Astrocyte (in vitro differentiated cells and primary cell): ENCODE measurements around the gene DUOXA1. TPM values are rescaled to one million over a fixed set of nuclear protein-coding genes. Genes with fewer than 3 reads are reported as not detected.
A peak's percentile ranks its signal among the peaks of the same experiment; 100 is the strongest.

Source experiments
- DNase-seq: peaks from one replicate; pipeline ENCODE4 v3.0.0-alpha.2; 2010; ENCODE audit warnings: low read depth
- FAIRE-seq: peaks from 2 replicates; lab custom pipeline; 2011; peaks lifted over from hg19 to GRCh38; lab: Jason Lieb, UNC
- H2AFZ ChIP-seq: 2 replicates; pipeline ENCODE4 v1.6.0; 2012; ENCODE audit warnings: low read depth, low read length, inconsistent platforms
- H3K27ac ChIP-seq: 2 replicates; pipeline ENCODE4 v1.5.1; 2011; ENCODE audit warnings: low read depth, low read length, inconsistent platforms
- H3K27me3 ChIP-seq: 2 replicates; pipeline ENCODE4 v1.6.0; 2011; ENCODE audit warnings: low read length, inconsistent platforms; ENCODE audit not compliant: insufficient read depth
- H3K36me3 ChIP-seq: 2 replicates; pipeline ENCODE4 v1.5.1; 2011; ENCODE audit warnings: low read length, inconsistent platforms; ENCODE audit not compliant: insufficient read depth
- H3K4me1 ChIP-seq: 2 replicates; pipeline ENCODE4 v1.5.1; 2011; ENCODE audit warnings: low read length, inconsistent platforms; ENCODE audit not compliant: insufficient read depth
- H3K4me2 ChIP-seq: 2 replicates; pipeline ENCODE4 v1.6.0; 2012; ENCODE audit warnings: low read length, inconsistent platforms
- H3K4me3 ChIP-seq: 2 replicates; pipeline ENCODE4 v1.5.1; 2011; ENCODE audit warnings: low read depth, mild to moderate bottlenecking, low read length, inconsistent platforms; ENCODE audit not compliant: insufficient read depth
- H3K79me2 ChIP-seq: 2 replicates; pipeline ENCODE4 v1.6.0; 2012; ENCODE audit warnings: mild to moderate bottlenecking, low read length, inconsistent platforms; ENCODE audit not compliant: insufficient read depth
- H3K9ac ChIP-seq: 2 replicates; pipeline ENCODE4 v1.6.0; 2012; ENCODE audit warnings: mild to moderate bottlenecking, low read length, inconsistent platforms
- H3K9me3 ChIP-seq: 2 replicates; pipeline ENCODE4 v1.5.1; 2012; ENCODE audit warnings: low read depth, mild to moderate bottlenecking, low read length, inconsistent platforms; ENCODE audit not compliant: insufficient read depth
- H4K20me1 ChIP-seq: 2 replicates; pipeline ENCODE4 v1.6.0; 2012; ENCODE audit warnings: low read length, inconsistent platforms; ENCODE audit not compliant: insufficient read depth
- H3K27ac Mint-ChIP-seq: one replicate; pipeline ENCODE4 v1.8.0; 2021; ENCODE audit warnings: mild to moderate bottlenecking, mixed read lengths; ENCODE audit not compliant: unreplicated experiment
- H3K27me3 Mint-ChIP-seq: one replicate; pipeline ENCODE4 v1.8.0; 2021; ENCODE audit warnings: low read depth, mixed read lengths; ENCODE audit not compliant: unreplicated experiment
- H3K36me3 Mint-ChIP-seq: one replicate; pipeline ENCODE4 v1.8.0; 2021; ENCODE audit warnings: low read depth, mixed read lengths; ENCODE audit not compliant: unreplicated experiment
- H3K4me1 Mint-ChIP-seq: one replicate; pipeline ENCODE4 v1.8.0; 2021; ENCODE audit warnings: low read depth, mixed read lengths; ENCODE audit not compliant: unreplicated experiment
- H3K4me3 Mint-ChIP-seq: one replicate; pipeline ENCODE4 v1.8.0; 2021; ENCODE audit warnings: mild to moderate bottlenecking, moderate library complexity, mixed read lengths; ENCODE audit not compliant: unreplicated experiment
- H3K9me3 Mint-ChIP-seq: one replicate; pipeline ENCODE4 v1.8.0; 2021; ENCODE audit warnings: mild to moderate bottlenecking, mixed read lengths; ENCODE audit not compliant: unreplicated experiment
- EZH2 ChIP-seq: IDR thresholded peaks from 2 replicates; pipeline ENCODE4 v1.6.1; 2012; ENCODE audit warnings: mild to moderate bottlenecking, low read length, inconsistent platforms; ENCODE audit not compliant: insufficient read depth
- total RNA-seq: library from RNA; stranded (reverse); gene quantifications from 2 replicates; pipeline ENCODE4 v1.2.1, GENCODE V29; 2021
- TF ChIP-seq, protein P1 (sequence below): IDR thresholded peaks from 2 replicates; pipeline ENCODE4 v1.5.1; 2011; ENCODE audit warnings: low read depth, mild to moderate bottlenecking, inconsistent platforms, low read length, moderate library complexity; ENCODE audit not compliant: insufficient read depth

Gene DUOXA1
- total RNA-seq, 1 donor from 2014 or later: 0.66 TPM

GRCh38 chr15:45088801-45089711 lies 40.6 kb downstream of the DUOXA1 start:
- Histone ChIP-seq H2AFZ (no peak overlapping the region), H3K4me3 (no peak overlapping the region), H3K9me3 (peaks cover 3% of the 10 kb centered on the region), H3K27me3 (peaks cover 28% of the 10 kb centered on the region), H3K27ac (no peak overlapping the region), H3K36me3 (no peaks in the 10 kb centered on the region), H4K20me1 (no peaks in the 10 kb centered on the region), H3K79me2 (no peaks in the 10 kb centered on the region), H3K4me1 (no peaks in the 10 kb centered on the region), H3K4me2 (no peak overlapping the region), H3K9ac (no peak overlapping the region)
- H3K27me3 Mint-ChIP-seq: peaks cover 12% of the 10 kb centered on the region
- TF ChIP-seq EZH2: no peak
- TF ChIP-seq, protein P1, sequence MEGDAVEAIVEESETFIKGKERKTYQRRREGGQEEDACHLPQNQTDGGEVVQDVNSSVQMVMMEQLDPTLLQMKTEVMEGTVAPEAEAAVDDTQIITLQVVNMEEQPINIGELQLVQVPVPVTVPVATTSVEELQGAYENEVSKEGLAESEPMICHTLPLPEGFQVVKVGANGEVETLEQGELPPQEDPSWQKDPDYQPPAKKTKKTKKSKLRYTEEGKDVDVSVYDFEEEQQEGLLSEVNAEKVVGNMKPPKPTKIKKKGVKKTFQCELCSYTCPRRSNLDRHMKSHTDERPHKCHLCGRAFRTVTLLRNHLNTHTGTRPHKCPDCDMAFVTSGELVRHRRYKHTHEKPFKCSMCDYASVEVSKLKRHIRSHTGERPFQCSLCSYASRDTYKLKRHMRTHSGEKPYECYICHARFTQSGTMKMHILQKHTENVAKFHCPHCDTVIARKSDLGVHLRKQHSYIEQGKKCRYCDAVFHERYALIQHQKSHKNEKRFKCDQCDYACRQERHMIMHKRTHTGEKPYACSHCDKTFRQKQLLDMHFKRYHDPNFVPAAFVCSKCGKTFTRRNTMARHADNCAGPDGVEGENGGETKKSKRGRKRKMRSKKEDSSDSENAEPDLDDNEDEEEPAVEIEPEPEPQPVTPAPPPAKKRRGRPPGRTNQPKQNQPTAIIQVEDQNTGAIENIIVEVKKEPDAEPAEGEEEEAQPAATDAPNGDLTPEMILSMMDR: no peak
- peaks cover 10% of the 10 kb centered on the region for H3K4me1 Mint-ChIP-seq
- FAIRE-seq (no peak), DNase-seq (no peak)
- peak overlapping the region; percentile 87 for H3K27ac Mint-ChIP-seq
- no peak overlapping the region for H3K4me3 Mint-ChIP-seq
- H3K9me3 Mint-ChIP-seq: no peaks in the 10 kb centered on the region
- no peaks in the 10 kb centered on the region for H3K36me3 Mint-ChIP-seq

- Mint-ChIP-seq H3K36me3 (no peaks in the 10 kb centered on the region), H3K4me3 (no peak overlapping the region), H3K9me3 (no peaks in the 10 kb centered on the region), H3K27ac (no peak overlapping the region), H3K4me1 (peaks cover 10% of the 10 kb centered on the region), H3K27me3 (peaks cover 9% of the 10 kb centered on the region)
- H3K4me2 ChIP-seq: no peak overlapping the region
- H3K9ac ChIP-seq: no peak overlapping the region
- TF ChIP-seq, protein P1: no peak
- no peak for TF ChIP-seq EZH2
- H3K9me3 ChIP-seq: peaks cover 3% of the 10 kb centered on the region
- no peaks in the 10 kb centered on the region for H4K20me1 ChIP-seq
- no peak overlapping the region for H2AFZ ChIP-seq
- no peak overlapping the region for H3K27ac ChIP-seq
- no peaks in the 10 kb centered on the region for H3K79me2 ChIP-seq
- H3K4me3 ChIP-seq: no peak overlapping the region
- H3K27me3 ChIP-seq: peaks cover 21% of the 10 kb centered on the region
- no peaks in the 10 kb centered on the region for H3K4me1 ChIP-seq
- DNase-seq (no peak), FAIRE-seq (no peak)
- H3K36me3 ChIP-seq: no peaks in the 10 kb centered on the region
Measured at GRCh38 chr15:45087513-45087912, 42.2 kb downstream of the DUOXA1 start.

DNA sequence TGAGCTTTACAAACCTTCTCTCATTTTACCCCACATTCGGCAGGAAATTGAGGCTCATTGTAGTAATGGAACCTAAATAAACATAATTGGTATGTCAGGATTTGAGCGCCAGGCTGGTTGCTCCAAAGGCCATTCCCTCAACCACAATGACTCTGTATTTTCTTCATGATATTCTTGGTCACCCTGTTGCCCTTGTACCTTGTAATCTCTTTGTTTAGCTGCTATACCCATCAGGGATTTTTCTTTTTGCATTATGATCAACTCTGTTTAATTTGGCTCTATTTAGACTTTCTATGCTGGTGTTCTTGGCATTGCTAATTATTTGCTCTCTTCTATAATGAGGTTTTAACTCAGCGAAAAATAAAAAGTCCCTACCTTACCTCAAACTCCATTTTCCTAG lies 45.5 kb downstream of the DUOXA1 start:
- no peak overlapping the region for H3K27ac ChIP-seq
- H3K36me3 ChIP-seq: no peaks in the 10 kb centered on the region
- no peaks in the 10 kb centered on the region for H3K9me3 Mint-ChIP-seq
- no peak overlapping the region for H3K9ac ChIP-seq
- no peak for FAIRE-seq
- H3K4me1 Mint-ChIP-seq: peaks cover 9% of the 10 kb centered on the region
- H3K27ac Mint-ChIP-seq: no peak overlapping the region
- H3K27me3 Mint-ChIP-seq: peaks cover 7% of the 10 kb centered on the region
- no peak overlapping the region for H3K4me3 ChIP-seq
- TF ChIP-seq, protein P1: no peak
- no peak for TF ChIP-seq EZH2
- H3K4me2 ChIP-seq: no peak overlapping the region
- no peaks in the 10 kb centered on the region for H4K20me1 ChIP-seq
- H3K79me2 ChIP-seq: no peaks in the 10 kb centered on the region
- H3K4me1 ChIP-seq: no peaks in the 10 kb centered on the region
- H3K36me3 Mint-ChIP-seq: no peaks in the 10 kb centered on the region
- no peak for DNase-seq
- H3K4me3 Mint-ChIP-seq: no peak overlapping the region
- peaks cover 3% of the 10 kb centered on the region for H3K9me3 ChIP-seq
- H2AFZ ChIP-seq: no peak overlapping the region
- H3K27me3 ChIP-seq: peaks cover 7% of the 10 kb centered on the region
